Neural cell (in vitro differentiated cells): ENCODE results near the gene ZDHHC14. TPM values are rescaled to one million over a fixed set of nuclear protein-coding genes. Genes with fewer than 3 reads are reported as not detected.

Experiments used
- H2AFZ ChIP-seq: fragments of 200-600, 300-800 bp; sonication (generic), shearing (Covaris generic); 2 replicates; pipeline ENCODE4 v1.6.0; 2014; ENCODE audit warnings: low read depth, mild to moderate bottlenecking, antibody characterized with exemption, low read length, moderate library complexity
- H3F3A ChIP-seq: fragments of 200-600 bp; shearing (Covaris generic); 2 replicates; pipeline ENCODE4 v1.6.1; 2016; ENCODE audit warnings: mild to moderate bottlenecking, moderate library complexity, mixed read lengths, antibody characterized with exemption, low read length; ENCODE audit not compliant: insufficient read depth, poor library complexity, severe bottlenecking
- H3K27ac ChIP-seq: fragments of 200-600, 300-800 bp; sonication (generic), shearing (Covaris generic); 2 replicates; pipeline ENCODE4 v1.5.1; 2014; ENCODE audit warnings: mild to moderate bottlenecking, low read length, moderate library complexity
- H3K27me3 ChIP-seq: fragments of 300-800, 200-600 bp; sonication (generic), shearing (Covaris generic); 2 replicates; pipeline ENCODE4 v1.6.0; 2014; ENCODE audit warnings: mild to moderate bottlenecking, low read depth, low read length, moderate library complexity; ENCODE audit not compliant: insufficient read depth
- H3K36me3 ChIP-seq: fragments of 300-800, 200-600 bp; sonication (generic), shearing (Covaris generic); 2 replicates; pipeline ENCODE4 v1.5.1; 2014; ENCODE audit warnings: mild to moderate bottlenecking, antibody characterized with exemption, low read length, moderate library complexity; ENCODE audit not compliant: insufficient read depth
- H3K4me2 ChIP-seq: fragments of 300-800, 200-600 bp; sonication (generic), shearing (Covaris generic); 2 replicates; pipeline ENCODE4 v1.6.0; 2014; ENCODE audit warnings: mild to moderate bottlenecking, low read length
- H3K4me3 ChIP-seq: fragments of 300-800, 200-600 bp; sonication (generic), shearing (Covaris generic); 2 replicates; pipeline ENCODE4 v1.5.1; 2014; ENCODE audit warnings: mild to moderate bottlenecking, low read length, moderate library complexity
- H3K79me2 ChIP-seq: fragments of 200-600 bp; shearing (Covaris generic); replicated peaks from 2 replicates; pipeline ENCODE4 v1.6.0; 2014; ENCODE audit warnings: mild to moderate bottlenecking, low read length, moderate library complexity; ENCODE audit not compliant: insufficient read depth
- H3K9ac ChIP-seq: fragments of 300-800, 200-600 bp; sonication (generic), shearing (Covaris generic); 2 replicates; pipeline ENCODE4 v1.6.1; 2016; ENCODE audit warnings: mild to moderate bottlenecking, low read length, mixed read lengths
- H3K9me2 ChIP-seq: fragments of 200-600 bp; shearing (Covaris generic); 2 replicates; pipeline ENCODE4 v1.6.1; 2016; ENCODE audit warnings: mild to moderate bottlenecking, low read length, mixed read lengths; ENCODE audit not compliant: insufficient read depth
- H3K9me3 ChIP-seq: fragments of 200-600, 300-800 bp; sonication (generic), shearing (Covaris generic); 2 replicates; pipeline ENCODE4 v1.6.1; 2016; ENCODE audit warnings: mild to moderate bottlenecking, mixed run types, low read length, moderate library complexity, mixed read lengths
- H4K20me1 ChIP-seq: fragments of 200-600 bp; shearing (Covaris generic); 2 replicates; pipeline ENCODE4 v1.6.1; 2016; ENCODE audit warnings: mild to moderate bottlenecking, mixed run types; ENCODE audit not compliant: insufficient read depth
- EP300 ChIP-seq: fragments of 450-650 bp; conservative IDR thresholded peaks from 2 replicates; pipeline ENCODE4 v1.6.1; 2014; ENCODE audit warnings: antibody characterized with exemption, mild to moderate bottlenecking, moderate library complexity; ENCODE audit not compliant: poor library complexity, severe bottlenecking
- EZH2 ChIP-seq: fragments of 200-600, 300-800 bp; shearing (Covaris generic), sonication (generic); IDR thresholded peaks from 2 replicates; pipeline ENCODE4 v1.6.1; 2014; ENCODE audit warnings: antibody characterized with exemption, low read length, borderline replicate concordance, mild to moderate bottlenecking; ENCODE audit not compliant: insufficient read depth, poor library complexity, severe bottlenecking
- MXI1 ChIP-seq: fragments of 450-650 bp; conservative IDR thresholded peaks from 2 replicates; pipeline ENCODE4 v1.6.1; 2014; ENCODE audit warnings: antibody characterized with exemption, mild to moderate bottlenecking; ENCODE audit not compliant: poor library complexity, severe bottlenecking
- POLR2AphosphoS5 ChIP-seq: IDR thresholded peaks from 2 replicates; pipeline ENCODE4 v1.6.1; 2012
- RAD21 ChIP-seq: fragments of 450-650 bp; conservative IDR thresholded peaks from 2 replicates; pipeline ENCODE4 v1.6.1; 2014; ENCODE audit warnings: antibody characterized with exemption, mild to moderate bottlenecking, moderate library complexity
- SMC3 ChIP-seq: fragments of 450-650 bp; conservative IDR thresholded peaks from 2 replicates; pipeline ENCODE4 v1.6.1; 2014; ENCODE audit warnings: antibody characterized with exemption, mild to moderate bottlenecking, moderate library complexity; ENCODE audit not compliant: poor library complexity
- TAF1 ChIP-seq: IDR thresholded peaks from 2 replicates; pipeline ENCODE4 v1.6.1; 2012; ENCODE audit warnings: low read depth
- polyA plus RNA-seq: library from polyadenylated mRNA; depleted of rRNA; stranded (reverse); fragments of >200 nt; gene quantifications from 2 replicates; pipeline ENCODE4 v1.2.3, GENCODE V29; 2014
- TF ChIP-seq, protein P1 (sequence below): fragments of 450-650 bp; IDR thresholded peaks from 2 replicates; pipeline ENCODE4 v1.5.1; 2014; ENCODE audit warnings: antibody characterized with exemption, mild to moderate bottlenecking, moderate library complexity; ENCODE audit not compliant: poor library complexity, severe bottlenecking
- TF ChIP-seq, protein P2 (sequence below): IDR thresholded peaks from 2 replicates; pipeline ENCODE4 v1.6.1; 2012; ENCODE audit warnings: borderline replicate concordance

The ZDHHC14 gene
- polyA plus RNA-seq, 1 donor from 2014 or later: 4.1 TPM

DNA sequence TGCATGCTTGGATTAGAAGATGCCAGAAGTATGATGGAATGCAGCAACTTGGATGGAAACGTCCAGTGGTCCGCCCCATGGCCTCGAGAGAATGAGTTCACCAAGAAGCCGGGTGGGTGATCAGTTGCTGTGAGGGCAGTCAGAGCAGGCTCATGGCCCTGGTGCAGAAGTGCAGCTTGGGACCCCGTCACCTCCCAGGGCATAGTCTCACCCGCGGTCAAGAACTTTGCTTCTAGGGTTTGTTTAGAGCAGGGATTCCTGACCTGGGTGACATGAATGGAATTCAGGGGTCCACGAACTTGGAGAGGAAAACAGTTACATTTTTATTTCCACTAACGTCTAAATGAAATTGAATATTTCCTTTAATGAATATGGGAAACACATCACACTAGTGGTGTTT is 225.5 kb downstream of the ZDHHC14 start:
- H3F3A ChIP-seq: no peaks in the 10 kb centered on the region
- no peaks in the 10 kb centered on the region for H4K20me1 ChIP-seq
- no peak overlapping the region for H2AFZ ChIP-seq
- TF ChIP-seq POLR2AphosphoS5 (no peak), MXI1 (no peak), TAF1 (no peak), EZH2 (no peak), RAD21 (no peak), EP300 (no peak), SMC3 (no peak)
- TF ChIP-seq, protein P1, sequence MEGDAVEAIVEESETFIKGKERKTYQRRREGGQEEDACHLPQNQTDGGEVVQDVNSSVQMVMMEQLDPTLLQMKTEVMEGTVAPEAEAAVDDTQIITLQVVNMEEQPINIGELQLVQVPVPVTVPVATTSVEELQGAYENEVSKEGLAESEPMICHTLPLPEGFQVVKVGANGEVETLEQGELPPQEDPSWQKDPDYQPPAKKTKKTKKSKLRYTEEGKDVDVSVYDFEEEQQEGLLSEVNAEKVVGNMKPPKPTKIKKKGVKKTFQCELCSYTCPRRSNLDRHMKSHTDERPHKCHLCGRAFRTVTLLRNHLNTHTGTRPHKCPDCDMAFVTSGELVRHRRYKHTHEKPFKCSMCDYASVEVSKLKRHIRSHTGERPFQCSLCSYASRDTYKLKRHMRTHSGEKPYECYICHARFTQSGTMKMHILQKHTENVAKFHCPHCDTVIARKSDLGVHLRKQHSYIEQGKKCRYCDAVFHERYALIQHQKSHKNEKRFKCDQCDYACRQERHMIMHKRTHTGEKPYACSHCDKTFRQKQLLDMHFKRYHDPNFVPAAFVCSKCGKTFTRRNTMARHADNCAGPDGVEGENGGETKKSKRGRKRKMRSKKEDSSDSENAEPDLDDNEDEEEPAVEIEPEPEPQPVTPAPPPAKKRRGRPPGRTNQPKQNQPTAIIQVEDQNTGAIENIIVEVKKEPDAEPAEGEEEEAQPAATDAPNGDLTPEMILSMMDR: no peak
- TF ChIP-seq, protein P2, sequence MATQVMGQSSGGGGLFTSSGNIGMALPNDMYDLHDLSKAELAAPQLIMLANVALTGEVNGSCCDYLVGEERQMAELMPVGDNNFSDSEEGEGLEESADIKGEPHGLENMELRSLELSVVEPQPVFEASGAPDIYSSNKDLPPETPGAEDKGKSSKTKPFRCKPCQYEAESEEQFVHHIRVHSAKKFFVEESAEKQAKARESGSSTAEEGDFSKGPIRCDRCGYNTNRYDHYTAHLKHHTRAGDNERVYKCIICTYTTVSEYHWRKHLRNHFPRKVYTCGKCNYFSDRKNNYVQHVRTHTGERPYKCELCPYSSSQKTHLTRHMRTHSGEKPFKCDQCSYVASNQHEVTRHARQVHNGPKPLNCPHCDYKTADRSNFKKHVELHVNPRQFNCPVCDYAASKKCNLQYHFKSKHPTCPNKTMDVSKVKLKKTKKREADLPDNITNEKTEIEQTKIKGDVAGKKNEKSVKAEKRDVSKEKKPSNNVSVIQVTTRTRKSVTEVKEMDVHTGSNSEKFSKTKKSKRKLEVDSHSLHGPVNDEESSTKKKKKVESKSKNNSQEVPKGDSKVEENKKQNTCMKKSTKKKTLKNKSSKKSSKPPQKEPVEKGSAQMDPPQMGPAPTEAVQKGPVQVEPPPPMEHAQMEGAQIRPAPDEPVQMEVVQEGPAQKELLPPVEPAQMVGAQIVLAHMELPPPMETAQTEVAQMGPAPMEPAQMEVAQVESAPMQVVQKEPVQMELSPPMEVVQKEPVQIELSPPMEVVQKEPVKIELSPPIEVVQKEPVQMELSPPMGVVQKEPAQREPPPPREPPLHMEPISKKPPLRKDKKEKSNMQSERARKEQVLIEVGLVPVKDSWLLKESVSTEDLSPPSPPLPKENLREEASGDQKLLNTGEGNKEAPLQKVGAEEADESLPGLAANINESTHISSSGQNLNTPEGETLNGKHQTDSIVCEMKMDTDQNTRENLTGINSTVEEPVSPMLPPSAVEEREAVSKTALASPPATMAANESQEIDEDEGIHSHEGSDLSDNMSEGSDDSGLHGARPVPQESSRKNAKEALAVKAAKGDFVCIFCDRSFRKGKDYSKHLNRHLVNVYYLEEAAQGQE: no peak
- H3K36me3 ChIP-seq: no peaks in the 10 kb centered on the region
- no peaks in the 10 kb centered on the region for H3K79me2 ChIP-seq
- no peak overlapping the region for H3K9ac ChIP-seq
- no peaks in the 10 kb centered on the region for H3K9me3 ChIP-seq
- H3K4me3 ChIP-seq: no peak overlapping the region
- H3K27ac ChIP-seq: no peak overlapping the region
- H3K9me2 ChIP-seq: no peaks in the 10 kb centered on the region
- no peaks in the 10 kb centered on the region for H3K27me3 ChIP-seq
- H3K4me2 ChIP-seq: no peak overlapping the region

DNA sequence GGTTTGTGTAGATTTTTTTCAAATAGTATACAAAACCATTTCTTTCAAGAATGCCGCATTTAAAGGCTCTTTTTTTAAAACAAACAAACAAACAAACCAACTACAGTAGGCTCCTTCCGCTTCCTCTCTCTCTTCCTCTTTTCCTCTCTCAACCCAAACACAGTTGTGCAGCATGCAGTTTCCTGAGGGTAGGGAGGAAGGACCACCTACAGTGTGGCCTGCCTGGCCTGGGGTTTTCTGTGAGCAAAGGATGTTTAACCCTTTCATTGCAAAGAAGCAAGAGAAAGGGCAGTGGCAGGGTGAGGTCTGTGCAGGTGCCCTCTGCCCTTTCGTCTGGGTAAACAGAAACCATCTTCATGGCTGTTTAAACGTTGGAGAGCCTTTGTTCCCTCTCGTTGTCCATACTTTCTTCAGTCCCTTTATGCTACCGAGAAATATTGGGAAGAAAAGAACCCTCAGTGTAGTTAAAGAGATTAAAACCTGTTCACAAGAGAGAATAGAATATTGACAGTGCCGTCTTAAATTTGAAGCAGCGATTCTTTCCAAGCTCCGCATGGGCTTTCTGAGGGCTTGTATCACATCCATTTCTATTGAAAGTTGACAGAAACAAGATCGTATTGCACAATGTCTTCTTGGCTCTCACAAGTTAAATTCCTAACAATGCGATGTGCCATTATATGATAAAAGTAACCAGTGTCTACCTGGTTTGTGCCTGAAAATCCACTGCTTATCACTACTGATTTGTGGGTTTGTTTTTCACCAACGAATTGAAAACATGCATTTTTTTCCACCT is 226.5 kb downstream of the ZDHHC14 start:
- H2AFZ ChIP-seq: no peak overlapping the region
- no peak overlapping the region for H3K27ac ChIP-seq
- no peaks in the 10 kb centered on the region for H3K9me2 ChIP-seq
- H3K4me3 ChIP-seq: no peak overlapping the region
- H3K36me3 ChIP-seq: no peaks in the 10 kb centered on the region
- no peaks in the 10 kb centered on the region for H3K27me3 ChIP-seq
- no peak for TF ChIP-seq MXI1
- TF ChIP-seq TAF1: no peak
- TF ChIP-seq RAD21: no peak
- TF ChIP-seq EZH2: no peak
- no peak for TF ChIP-seq SMC3
- TF ChIP-seq, protein P2: no peak
- TF ChIP-seq POLR2AphosphoS5: no peak
- TF ChIP-seq, protein P1: no peak
- TF ChIP-seq EP300: no peak
- no peaks in the 10 kb centered on the region for H3K9me3 ChIP-seq
- H3K4me2 ChIP-seq: no peak overlapping the region
- no peaks in the 10 kb centered on the region for H4K20me1 ChIP-seq
- H3K9ac ChIP-seq: no peak overlapping the region
- H3K79me2 ChIP-seq: no peaks in the 10 kb centered on the region
- H3F3A ChIP-seq: no peaks in the 10 kb centered on the region
